Renal cortical epithelial cell (primary cell): Measurements from ENCODE around the gene RGL1. TPM values are rescaled to one million over a fixed set of nuclear protein-coding genes. Genes with fewer than 3 reads are reported as not detected.
"Not testable (repeated sequence)": the region's sequence is repeated elsewhere in the genome, so short reads cannot be mapped to it uniquely, and the experiment has no call there.

ENCODE experiments used
- DNase-seq: peaks from one replicate; pipeline ENCODE4 v3.0.0-alpha.2; 2011; ENCODE audit warnings: low read depth
- total RNA-seq: library from RNA; depleted of rRNA; stranded (reverse); fragments of >200 nt; gene quantifications from 2 replicates; pipeline ENCODE4 v1.2.3, GENCODE V29; 2014

Gene RGL1
- total RNA-seq, 1 donor from 2014 or later, result 5.9 TPM

DNA sequence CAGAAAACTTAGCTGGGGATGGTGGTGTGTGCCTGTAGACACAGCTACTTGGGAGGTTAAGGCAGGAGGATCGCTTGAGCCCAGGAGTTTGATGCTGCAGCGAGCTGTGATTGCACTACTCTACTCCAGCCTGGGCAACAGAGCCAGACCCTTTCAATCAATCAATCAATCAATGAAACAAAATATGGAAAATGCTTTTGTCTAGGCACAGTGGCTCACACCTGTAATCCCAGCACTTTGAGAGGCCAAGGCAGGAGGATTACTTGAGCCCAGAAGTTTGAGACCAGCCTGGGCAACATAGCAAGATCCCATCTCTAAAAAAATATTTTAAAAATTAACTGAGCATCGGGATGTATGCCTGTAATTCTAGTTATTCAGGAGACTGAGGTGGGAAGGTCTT, 19.0 kb upstream of the RGL1 start:
- not testable (repeated sequence) for DNase-seq

DNA sequence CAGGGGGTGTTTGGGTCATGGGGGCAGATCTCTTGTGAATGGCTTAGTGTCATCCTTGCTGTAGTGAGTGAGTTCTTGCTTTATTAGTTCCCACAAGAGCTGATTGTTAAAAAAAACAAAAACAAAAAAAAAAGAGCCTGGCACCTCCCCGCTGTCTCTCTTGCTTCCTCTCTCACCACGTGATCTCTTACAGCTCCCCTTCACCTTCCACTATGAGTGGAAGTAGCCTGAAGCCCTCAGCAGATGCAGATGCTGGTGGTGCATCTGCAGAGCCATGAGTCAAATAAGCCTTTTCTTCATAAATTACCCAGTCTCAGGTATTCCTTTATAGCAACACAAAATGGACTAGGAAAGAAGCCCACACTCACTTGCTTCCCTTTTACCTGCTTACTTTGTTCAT, 17.2 kb upstream of the RGL1 start:
- no peak for DNase-seq

DNA sequence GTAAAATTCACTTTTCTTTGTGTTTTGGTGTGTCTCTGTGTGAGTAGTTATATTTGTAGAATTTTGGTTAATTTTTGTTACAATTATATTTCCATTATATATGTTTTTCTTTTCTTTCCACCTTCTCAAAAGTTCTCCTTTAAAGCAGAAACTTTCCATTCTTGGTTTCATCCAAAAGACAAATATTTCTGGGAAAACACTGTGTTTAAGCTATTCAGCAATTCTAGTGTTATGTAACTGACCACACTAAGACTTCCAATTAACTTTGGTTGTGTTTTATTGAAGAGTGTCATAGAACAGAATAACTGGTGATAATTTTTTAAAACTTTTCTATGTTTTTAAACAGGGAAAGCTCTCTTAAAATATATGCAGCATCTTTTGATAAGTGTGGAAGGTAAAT, 13.6 kb upstream of the RGL1 start:
- DNase-seq, result no peak

DNA sequence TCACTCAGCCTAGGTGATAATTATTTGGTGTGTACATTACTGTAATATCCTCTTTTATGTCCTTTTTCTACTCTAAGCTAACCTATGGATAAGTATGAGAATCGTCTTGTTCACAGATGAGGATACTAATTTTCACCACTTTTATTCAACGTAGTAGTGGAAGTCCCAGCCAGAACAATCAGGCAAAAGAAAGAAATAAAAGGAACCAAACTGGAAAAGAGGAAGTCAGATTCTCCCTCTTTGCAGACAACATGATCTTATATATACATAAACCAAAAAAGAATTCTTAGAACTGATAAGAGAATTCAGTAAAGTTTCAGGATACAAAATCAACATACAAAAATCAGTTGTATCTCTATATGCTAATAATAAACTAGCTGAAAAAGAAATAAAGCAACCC, 12.6 kb upstream of the RGL1 start:
- DNase-seq, result no peak

DNA sequence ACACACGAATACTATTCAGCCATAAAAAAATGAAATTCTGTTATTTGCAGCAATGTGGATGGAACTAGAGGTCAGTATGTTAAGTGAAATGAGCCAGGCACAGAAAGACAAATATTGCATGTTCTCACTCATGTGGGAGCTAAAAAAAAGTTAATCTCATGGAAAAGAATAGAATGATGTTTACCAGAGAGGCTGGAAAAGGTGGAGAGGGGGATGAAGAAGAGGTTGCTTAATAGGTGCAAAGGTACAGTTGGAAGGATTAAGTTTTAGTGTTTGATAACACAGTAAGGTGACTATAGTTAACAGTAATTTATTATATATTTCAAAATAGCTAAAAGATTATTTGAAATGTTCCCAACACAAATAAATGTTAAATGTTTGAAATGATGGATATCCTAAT, 10.8 kb upstream of the RGL1 start:
- DNase-seq, result no peak

DNA sequence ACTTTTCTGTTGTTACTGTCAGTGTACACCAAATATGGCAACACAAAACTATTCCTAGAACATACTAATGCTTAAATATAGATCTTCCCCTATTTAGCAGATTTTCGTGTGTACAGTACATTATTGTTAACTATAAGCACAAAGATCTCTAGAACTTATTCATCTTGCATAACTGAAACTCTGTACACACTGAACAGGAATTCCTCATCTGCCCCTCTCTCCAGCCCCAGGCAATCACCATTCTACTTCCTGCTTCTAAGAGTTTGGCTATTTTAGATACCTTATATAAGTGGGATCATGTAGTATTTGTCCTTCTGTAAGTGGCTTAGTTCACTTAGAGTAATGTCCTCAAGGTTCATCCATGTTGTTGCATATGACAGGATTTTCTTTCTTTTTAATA, 4.5 kb upstream of the RGL1 start:
- DNase-seq, result no peak

DNA sequence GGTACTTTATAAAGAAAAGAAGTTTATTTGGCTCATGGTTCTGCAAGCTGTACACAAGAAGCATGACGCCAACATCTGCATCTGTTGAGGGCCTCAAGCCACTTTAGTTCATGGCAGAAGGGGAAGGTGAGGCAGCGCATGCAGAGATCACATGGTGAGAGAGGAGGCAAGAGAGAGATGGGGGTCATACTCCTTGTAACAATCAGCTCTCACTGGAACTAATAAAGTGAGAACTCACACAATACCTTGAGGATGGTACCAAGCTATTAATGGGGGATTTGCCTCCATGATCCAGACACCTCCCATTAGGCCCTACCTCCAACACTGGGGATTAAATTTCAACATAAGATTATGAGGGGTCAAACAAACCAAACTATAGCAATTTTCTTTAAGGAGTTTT, 3.3 kb upstream of the RGL1 start:
- DNase-seq, result no peak

DNA sequence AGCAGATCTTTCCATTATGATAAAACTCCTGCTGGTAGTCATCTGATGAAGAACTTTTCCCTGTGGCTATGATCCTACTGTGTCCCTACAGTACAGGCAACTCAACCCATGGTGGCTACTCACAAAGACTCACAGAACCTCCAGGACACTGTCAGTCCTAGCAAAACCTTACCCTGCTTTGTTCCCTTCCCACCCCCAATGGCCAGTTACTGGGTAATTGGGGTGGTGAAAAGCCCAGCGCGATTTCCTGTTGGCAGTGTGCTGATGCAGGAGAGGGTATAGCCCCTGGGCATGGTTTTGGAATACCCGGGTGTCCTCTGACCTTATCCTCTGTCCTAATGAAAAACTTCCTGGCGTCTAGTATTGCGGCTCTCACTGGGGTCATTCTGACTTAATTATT, 533 bp upstream of the RGL1 start:
- no peak for DNase-seq

DNA sequence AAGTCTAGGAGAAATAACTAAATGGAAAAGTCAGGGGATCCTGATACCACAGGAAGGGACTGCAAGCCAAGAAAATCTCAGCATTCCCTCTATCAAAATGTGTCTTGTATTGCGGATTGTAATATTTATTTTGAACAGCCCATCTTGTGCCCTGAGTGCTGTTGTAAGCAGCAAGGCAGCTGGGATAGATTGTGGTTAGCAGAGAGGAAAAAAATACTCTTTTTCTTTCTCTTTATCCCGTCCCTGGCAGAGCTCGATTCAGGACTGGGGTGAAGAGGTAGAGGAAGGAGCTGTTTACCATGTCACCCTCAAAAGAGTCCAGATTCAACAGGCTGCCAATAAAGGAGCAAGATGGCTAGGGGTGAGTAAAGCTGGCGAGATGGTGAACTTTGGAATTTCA, 1.2 kb downstream of the RGL1 start:
- DNase-seq, result no peak

DNA sequence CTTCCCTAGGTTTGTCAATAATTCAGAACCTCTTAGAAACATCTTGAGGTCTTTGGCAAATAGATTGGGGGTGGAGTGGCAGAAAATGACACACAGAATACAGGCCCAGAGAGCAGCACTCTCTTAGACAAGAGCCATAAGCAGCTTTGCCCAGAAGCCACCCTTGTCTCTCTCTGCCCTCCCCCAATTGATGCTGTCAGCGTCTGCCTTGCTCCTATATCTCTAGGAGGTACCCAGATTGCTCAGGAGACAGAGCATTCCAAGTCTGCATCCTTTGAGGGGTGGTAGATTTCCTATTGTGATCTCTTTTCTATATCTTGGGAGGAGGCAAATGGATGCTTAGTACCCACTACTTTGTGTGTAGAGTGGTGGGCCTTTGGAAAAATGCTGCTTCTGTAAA, 1.8 kb downstream of the RGL1 start:
- no peak for DNase-seq

DNA sequence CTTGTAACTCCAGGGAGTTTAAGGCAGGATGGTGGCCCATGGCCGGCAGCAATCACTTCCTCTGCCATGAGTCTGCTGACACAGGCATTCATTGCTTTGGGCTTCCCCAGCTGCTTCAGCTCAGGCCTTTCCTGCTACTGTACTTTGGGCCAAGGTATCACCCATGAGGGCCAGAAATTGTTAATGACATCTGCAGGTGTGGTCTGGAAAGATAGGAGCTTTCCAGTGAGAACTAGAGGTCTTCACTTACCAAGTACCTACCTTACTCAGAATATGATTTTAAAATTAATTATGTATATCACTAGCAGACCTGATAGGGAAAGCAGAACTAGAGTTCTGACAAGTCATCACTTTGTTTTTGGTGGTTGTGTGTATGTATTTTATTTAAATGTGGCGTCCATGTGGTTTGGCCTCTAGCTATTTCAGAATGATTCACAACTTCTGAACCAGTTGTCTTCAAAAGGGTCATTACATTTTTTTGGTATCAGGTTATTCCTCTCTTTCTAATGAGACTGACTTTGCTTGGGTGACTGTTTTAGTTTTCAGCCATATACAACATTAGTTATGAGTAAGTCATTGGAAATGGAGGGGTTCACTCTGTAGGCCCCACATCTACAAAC, 2.7 kb downstream of the RGL1 start:
- peak; percentile 36 for DNase-seq

DNA sequence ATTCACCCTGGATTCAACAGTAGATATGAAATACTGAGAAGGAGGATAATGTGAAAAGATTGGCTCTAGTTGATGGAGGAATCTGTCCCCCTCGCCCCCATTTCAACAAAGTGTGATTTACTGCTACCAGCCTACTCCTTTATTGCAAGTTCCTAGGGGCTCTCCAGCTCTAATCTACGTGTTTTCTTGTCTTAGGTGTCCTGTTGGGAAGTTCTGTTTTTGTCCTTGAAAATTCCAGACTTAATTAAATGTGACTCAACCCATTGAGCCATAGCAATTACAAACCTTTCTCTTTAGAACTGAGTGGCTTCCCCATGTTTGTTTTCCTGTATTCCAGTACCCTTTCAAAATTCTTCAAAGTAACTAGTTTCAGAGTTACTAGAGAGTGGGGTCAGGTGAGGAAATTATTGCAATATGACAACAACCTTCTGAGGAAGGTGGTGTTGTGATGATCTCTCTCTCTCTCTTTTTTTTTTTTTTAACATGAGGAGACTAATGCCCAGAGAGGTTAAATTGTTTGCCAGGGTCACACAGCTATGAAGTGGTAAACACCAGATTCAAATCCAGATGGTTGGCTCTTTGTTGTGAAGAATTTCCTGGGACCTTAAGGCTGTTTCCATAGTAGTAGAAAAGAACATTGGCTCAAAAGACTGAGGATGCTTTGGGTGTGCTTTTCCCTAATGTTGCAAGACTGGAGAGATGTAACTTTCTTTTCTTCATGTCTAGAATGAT, 3.5 kb downstream of the RGL1 start:
- DNase-seq, result peak; percentile 67

DNA sequence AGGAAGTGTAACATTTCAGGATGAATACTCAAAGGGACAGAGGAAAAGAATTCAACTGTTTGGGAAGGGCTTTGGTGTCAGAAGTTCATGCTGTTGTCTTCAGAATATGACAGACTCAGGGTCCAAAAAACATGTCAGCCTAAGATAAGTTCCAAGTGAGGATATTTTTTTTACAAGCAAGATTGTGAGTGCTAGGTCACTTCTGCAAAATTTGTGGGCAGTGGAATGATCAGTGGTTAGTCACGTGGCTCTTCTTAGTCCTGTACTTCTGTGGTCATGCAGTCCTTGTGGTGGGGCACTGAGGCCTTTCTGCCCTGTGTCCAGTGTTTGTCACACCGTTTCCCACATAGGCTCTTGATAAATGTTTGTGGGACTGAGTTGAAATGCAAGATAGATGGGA, 5.2 kb downstream of the RGL1 start:
- DNase-seq, result peak; percentile 50

DNA sequence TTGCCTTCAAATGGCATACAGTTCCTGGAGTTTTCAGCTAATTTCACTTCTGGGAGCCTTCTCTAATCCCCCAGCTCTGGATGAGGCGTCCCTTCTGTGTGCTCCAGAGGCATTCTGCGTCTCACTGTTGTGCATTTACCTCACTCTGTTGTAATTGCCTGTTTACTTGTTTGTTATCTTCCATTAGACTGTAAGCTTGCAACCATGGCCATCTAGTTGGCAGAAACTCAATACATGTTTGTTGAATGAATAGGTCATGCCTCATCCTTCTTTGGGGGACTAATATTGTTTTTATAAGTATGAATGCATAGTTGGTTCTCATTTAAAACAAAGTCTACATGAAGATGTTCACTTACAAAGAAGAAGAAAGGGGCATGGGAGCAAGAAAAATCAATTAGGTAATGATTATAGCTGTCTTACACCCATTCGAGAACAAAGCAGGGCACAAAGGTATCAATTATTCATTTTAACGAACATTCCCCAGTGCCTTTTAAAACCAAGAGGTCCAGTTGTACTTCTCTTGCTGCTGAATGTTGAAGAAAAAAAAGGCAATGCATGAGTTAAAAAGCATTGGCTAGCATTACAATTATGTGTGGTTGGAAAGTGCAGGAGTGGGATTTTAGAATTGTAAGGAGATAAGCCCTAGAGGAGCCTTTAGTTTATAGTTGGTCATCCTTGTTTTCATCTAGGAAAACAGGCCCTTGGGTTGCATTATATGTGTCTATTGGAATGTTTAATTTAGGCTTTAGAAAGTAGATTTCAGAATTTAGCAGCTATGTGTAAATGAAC, 6.0 kb downstream of the RGL1 start:
- no peak for DNase-seq

DNA sequence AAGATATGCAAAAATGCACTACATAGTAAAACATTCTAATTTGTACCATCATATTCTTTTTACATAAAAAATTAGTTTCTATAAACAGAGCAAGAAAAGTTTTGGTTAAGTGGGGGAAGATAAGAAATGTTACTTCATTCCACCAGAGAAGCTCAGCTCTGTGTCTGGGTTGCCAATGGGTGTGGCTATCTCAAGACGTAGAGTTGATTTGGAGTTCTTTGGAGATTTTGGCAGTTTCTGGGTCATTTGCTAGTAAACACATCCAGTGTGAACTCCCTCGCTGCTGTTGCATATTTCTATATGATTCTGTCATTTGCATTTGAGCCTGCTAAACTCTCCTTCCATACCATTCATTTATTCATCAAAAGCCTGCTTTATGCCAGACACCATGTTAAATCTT, 7.2 kb downstream of the RGL1 start:
- no peak for DNase-seq

DNA sequence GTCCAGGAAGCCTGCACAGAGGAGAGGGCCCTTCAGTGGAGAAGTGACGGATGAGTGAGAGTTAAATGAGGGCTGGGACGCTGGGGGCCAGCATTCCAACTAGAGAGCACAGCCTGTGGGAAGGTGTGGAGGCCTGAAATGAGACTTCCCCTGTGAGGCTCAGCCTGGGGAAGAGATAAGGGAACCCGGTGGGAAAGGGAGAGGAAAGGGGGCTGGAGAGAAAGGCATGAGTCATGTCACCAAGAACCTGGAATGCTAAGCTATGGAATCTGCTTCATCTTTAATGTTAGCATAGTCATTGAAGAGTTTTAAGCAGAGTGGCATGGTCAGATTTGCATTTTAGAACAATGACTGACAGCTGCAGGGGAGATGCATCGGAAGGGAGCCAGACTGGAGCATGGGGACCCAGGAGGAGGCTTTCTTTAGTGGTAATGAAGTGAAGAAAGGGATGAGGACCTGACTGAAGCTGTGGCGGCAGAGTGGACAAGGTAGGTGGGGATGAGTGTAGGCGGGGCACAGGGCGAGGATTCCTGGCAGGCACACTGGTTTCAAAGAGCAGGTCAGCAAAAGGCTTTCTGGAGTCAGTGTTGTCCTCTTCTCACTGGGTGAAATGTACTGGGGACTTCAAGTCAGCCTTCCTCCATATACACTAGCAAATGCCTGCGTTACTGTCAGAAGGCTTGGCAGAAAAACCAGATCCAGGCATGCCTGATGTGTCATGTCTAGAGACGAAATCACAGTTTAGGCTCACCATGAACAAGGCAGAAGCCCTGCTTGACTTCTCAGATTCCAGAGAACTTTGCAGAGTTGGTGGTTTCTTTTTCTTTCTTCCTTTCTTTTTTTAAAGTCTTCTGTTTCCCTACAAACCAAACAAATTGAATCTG, 8.0 kb downstream of the RGL1 start:
- no peak for DNase-seq

DNA sequence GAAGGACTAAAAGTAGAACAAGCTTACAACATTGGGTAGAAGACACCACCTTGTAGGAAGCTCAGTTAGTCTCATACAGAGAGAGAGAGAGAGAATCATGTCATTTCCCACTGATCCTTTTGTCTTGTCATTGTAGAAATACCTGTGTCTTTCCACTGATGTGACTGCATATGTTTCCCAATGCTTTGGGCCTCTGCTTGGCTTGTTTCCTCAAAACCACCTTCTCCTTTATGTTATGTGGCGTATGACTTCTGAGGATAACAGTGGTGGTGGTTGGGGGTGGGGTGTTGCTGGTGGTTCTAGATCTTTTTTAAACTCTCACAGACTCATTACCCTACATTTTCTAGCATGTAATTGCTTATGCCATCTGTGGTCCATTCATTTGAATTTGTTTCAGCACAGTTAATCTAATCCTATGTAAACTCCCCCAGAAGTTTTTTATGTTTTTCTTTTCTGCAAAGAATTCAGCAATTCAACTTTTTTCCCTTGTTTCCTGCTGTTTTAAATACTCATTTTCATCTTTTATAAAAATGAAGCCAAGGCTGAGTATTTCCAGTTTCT, 9.3 kb downstream of the RGL1 start:
- DNase-seq, result no peak

DNA sequence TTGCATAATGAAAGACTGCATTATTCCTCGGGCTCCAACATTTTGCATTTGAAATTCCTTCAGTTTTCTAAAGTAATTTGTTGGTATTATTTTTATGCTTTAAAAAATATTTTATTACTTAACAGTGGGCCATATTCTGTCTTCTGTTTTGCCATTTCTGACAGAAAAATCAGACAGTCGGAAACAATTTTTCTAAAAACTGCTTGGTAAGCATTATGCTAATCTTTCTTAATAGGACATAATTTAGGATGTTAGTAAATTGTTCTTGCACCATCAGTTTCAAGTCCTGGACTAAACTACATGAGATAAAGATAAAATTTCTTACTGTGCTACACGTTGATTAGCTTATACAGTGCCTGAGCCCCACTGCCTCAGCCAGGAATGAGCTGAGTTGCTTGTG, 11.2 kb downstream of the RGL1 start:
- DNase-seq, result no peak

DNA sequence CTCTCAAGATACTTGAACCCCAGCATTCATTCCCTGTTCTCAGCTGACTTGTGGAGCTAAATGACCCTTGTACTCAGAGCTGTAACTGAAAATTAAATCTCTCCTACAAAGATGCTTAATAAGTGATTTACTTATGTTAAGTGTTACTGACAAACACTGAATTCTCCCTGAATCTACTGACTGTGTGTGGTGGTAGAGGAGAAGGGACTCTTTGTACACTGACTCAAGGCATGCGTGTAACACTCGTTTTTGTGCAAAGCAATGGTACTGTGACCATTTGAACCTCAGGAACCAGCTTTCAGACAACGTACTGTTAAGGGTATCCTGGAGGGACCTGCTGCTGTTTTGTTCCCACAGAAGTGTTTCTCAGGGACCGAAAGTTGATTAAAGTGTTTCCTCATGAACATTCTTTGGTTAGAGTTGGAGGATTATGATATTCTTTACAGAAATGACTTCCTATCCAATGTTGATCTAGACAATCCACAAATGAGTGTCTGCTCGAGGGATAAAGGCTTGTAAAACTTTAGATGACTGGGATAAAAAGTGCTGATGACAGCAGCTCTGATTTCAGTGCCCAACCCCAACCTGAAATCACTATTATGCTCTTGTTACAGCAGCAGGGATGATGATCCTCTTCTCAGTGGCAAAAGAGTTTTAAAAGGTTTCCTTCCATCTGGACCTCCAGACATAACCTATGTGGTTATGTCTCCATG, 12.8 kb downstream of the RGL1 start:
- no peak for DNase-seq

DNA sequence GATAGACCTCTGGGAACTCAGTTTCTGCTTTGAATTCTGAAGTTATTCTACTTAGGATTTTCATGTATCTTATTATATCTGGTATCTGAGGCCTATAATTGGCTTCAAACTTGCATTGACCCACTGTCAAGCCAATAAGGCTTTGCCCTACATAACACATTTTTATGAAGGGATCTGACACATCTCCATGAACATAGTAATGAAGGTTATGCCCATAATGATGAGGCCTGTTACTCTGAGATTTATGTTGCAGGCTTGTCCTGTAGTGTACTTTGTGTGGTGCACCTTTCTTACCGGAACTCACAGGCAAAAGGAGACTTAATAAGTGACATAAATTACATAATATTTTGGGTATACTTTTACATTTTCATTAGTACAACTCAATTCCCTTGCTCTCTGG, 14.1 kb downstream of the RGL1 start:
- no peak for DNase-seq

DNA sequence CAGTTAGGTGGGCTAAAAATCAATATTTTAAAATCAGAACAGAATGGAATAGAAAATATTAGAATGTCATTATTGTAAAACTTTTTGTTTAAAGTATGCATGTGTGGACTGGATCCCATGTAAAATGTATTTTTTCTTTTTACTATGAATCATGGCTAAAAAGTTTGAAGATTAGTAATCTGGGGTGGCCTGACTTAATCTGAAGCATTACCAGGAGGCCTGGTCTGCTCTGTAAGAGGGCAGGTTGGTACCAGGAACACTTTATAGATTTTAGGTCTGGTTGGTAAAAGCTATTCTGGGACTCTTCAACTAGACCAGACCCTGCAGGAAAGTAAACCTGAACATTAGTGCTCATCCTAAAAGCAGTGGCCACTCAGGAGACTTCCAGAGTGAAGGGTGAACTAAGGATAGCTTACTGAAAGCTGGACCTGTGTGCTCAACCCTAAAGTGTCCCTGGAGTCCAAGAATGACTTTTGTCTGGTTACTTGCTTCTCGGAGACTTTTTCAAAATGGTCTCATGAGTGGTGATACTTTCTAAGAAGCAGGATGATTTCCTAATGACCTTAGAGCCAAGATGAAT, 16.5 kb downstream of the RGL1 start:
- DNase-seq, result no peak
